HepG2 (cell line): ENCODE measurements around the gene SNRNP35. TPM values are rescaled to one million over a fixed set of nuclear protein-coding genes. Genes with fewer than 3 reads are reported as not detected.
A peak's percentile ranks its signal among the peaks of the same experiment; 100 is the strongest.

Experiments used
- AKAP8 ChIP-seq: sonication (generic); formaldehyde crosslinking; IDR thresholded peaks from 2 replicates; pipeline ENCODE4 v1.5.1; 2020; ENCODE audit warnings: mild to moderate bottlenecking, missing genetic modification reagents
- DPF2 ChIP-seq: sonication (generic); formaldehyde crosslinking; IDR thresholded peaks from 2 replicates; pipeline ENCODE4 v1.4.0; 2020; ENCODE audit warnings: mild to moderate bottlenecking, low read depth, missing genetic modification reagents, borderline replicate concordance
- HHEX ChIP-seq: IDR thresholded peaks from 2 replicates; pipeline ENCODE4 v1.6.1; 2016; ENCODE audit warnings: control low read depth
- JUNB ChIP-seq: sonication (generic); formaldehyde crosslinking; IDR thresholded peaks from 2 replicates; pipeline ENCODE4 v1.8.0; 2022; ENCODE audit warnings: missing genetic modification reagents, mild to moderate bottlenecking, borderline replicate concordance
- MIXL1 ChIP-seq: IDR thresholded peaks from 2 replicates; pipeline ENCODE4 v1.6.1; 2016
- NONO ChIP-seq, 2 experiments: fragments of 450-650 bp in 1 of 2; sonication (generic) in 1 of 2; formaldehyde crosslinking in 1 of 2; IDR thresholded peaks in 1 of 2; conservative IDR thresholded peaks in 1 of 2; 2 replicates each; pipeline versions ENCODE4 v1.6.1 to v1.8.0; 2017 to 2022; ENCODE audit warnings: mild to moderate bottlenecking in 1 of 2, missing genetic modification reagents in 1 of 2, moderate library complexity in 1 of 2
- SOX6 ChIP-seq, 2 experiments: fragments of 450-650 bp in 1 of 2; sonication (generic) in 1 of 2; formaldehyde crosslinking in 1 of 2; IDR thresholded peaks; 2 replicates each; pipeline versions ENCODE4 v1.4.0 to v1.6.1; 2017 to 2020; ENCODE audit warnings: antibody characterized with exemption in 1 of 2, mild to moderate bottlenecking in 1 of 2, missing genetic modification reagents in 1 of 2
- ZNF34 ChIP-seq: sonication (generic); formaldehyde crosslinking; IDR thresholded peaks from 2 replicates; pipeline ENCODE4 v1.4.0; 2020; ENCODE audit warnings: mild to moderate bottlenecking, missing genetic modification reagents, borderline replicate concordance
- ZNF652 ChIP-seq: IDR thresholded peaks from 2 replicates; pipeline ENCODE4 v1.6.1; 2016; ENCODE audit warnings: low read depth, borderline replicate concordance
- ZSCAN25 ChIP-seq: sonication (generic); formaldehyde crosslinking; IDR thresholded peaks from 2 replicates; pipeline ENCODE4 v1.8.0; 2022; ENCODE audit warnings: mild to moderate bottlenecking, missing genetic modification reagents
- polyA plus RNA-seq, 8 experiments: library from polyadenylated mRNA; depleted of rRNA in 3 of 8; stranded (reverse) in 7 of 8; unstranded in 1 of 8; fragments of >200 nt; fragmentation: Illumina TruSeq in 4 of 8; extraction: Trizol in 4 of 8; gene quantifications; 2 replicates each; pipeline versions ENCODE4 v1.2.1 to v1.2.3, GENCODE V29; 2011 to 2016; ENCODE audit warnings: low read depth in 4 of 8, missing spikeins in 1 of 8, mixed read lengths in 1 of 8; ENCODE audit not compliant: insufficient read depth in 1 of 8
- total RNA-seq, 5 experiments: library from RNA; depleted of rRNA; stranded (reverse); fragments of >200 nt; fragmentation: Illumina TruSeq; extraction: Trizol; gene quantifications; 2 replicates each; pipeline ENCODE4 v1.2.3, GENCODE V29; 2016; ENCODE audit warnings: low read depth in 1 of 5
- TF ChIP-seq, protein P1 (sequence below), 2 experiments: sonication (generic) in 1 of 2; formaldehyde crosslinking in 1 of 2; IDR thresholded peaks; 2 replicates each; pipeline versions ENCODE4 v1.6.1 to v1.9.0; 2014 to 2022; ENCODE audit warnings: antibody characterized with exemption in 1 of 2, borderline replicate concordance in 1 of 2, inconsistent platforms in 1 of 2, low read depth in 1 of 2, missing genetic modification reagents in 1 of 2
- TF ChIP-seq, protein P2 (sequence below): sonication (generic); formaldehyde crosslinking; IDR thresholded peaks from 2 replicates; pipeline ENCODE4 v1.5.0; 2020; ENCODE audit warnings: mild to moderate bottlenecking, low read depth, missing genetic modification reagents, borderline replicate concordance
- TF ChIP-seq, protein P3 (sequence below): sonication (generic); formaldehyde crosslinking; IDR thresholded peaks from 2 replicates; pipeline ENCODE4 v1.8.0; 2022; ENCODE audit warnings: missing genetic modification reagents, low read depth, mild to moderate bottlenecking, borderline replicate concordance
- TF ChIP-seq, protein P4 (sequence below): sonication (generic); formaldehyde crosslinking; IDR thresholded peaks from 2 replicates; pipeline ENCODE4 v1.4.0; 2020; ENCODE audit warnings: missing genetic modification reagents

Gene SNRNP35
- total and polyA plus RNA-seq, 2 of the 13 experiments (the other 11 are each of a cell fraction or from before 2014, with no cell fraction given) = 11.3 to 22.6 TPM

GRCh38 chr12:123472438-123472849 lies 14.5 kb downstream of the SNRNP35 start (continued):
- TF ChIP-seq, protein P1, sequence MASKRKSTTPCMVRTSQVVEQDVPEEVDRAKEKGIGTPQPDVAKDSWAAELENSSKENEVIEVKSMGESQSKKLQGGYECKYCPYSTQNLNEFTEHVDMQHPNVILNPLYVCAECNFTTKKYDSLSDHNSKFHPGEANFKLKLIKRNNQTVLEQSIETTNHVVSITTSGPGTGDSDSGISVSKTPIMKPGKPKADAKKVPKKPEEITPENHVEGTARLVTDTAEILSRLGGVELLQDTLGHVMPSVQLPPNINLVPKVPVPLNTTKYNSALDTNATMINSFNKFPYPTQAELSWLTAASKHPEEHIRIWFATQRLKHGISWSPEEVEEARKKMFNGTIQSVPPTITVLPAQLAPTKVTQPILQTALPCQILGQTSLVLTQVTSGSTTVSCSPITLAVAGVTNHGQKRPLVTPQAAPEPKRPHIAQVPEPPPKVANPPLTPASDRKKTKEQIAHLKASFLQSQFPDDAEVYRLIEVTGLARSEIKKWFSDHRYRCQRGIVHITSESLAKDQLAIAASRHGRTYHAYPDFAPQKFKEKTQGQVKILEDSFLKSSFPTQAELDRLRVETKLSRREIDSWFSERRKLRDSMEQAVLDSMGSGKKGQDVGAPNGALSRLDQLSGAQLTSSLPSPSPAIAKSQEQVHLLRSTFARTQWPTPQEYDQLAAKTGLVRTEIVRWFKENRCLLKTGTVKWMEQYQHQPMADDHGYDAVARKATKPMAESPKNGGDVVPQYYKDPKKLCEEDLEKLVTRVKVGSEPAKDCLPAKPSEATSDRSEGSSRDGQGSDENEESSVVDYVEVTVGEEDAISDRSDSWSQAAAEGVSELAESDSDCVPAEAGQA (IDR thresholded peaks at IDR 0.05; ENCODE audit: low read depth) = 0 out of 2 replicates have a peak, but pooled peaks have one; percentile 34
- TF ChIP-seq, protein P1 (CRISPR knock-in tag; IDR thresholded peaks at IDR 0.05; ENCODE audit: borderline replicate concordance) = 0 out of 2 replicates have a peak, but pooled peaks have one; percentile 43
- 0 out of 2 replicates have a peak, but pooled peaks have one; percentile 17 for TF ChIP-seq ZSCAN25 (CRISPR knock-in tag)
- TF ChIP-seq AKAP8 (CRISPR knock-in tag) = peak; percentile 88
- peak; percentile 37; the same call in 1 of the 2 replicates for TF ChIP-seq HHEX (CRISPR knock-in tag)
- TF ChIP-seq ZNF652 (CRISPR knock-in tag) = peak; percentile 55; the same call in 1 of the 2 replicates
- TF ChIP-seq ZNF34 (CRISPR knock-in tag) = no peak
- TF ChIP-seq DPF2 = peak; percentile 73; the same call in 1 of the 2 replicates
- no peak for TF ChIP-seq SOX6 (IDR thresholded peaks at IDR 0.05)
- TF ChIP-seq SOX6 (CRISPR knock-in tag; IDR thresholded peaks at IDR 0.05) = peak; percentile 86
- no peak for TF ChIP-seq NONO (IDR thresholded peaks at IDR 0.05)
- peak; percentile 84 for TF ChIP-seq NONO (CRISPR knock-in tag; conservative IDR thresholded peaks at IDR 0.05)
- TF ChIP-seq, protein P2, sequence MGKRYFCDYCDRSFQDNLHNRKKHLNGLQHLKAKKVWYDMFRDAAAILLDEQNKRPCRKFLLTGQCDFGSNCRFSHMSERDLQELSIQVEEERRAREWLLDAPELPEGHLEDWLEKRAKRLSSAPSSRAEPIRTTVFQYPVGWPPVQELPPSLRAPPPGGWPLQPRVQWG (CRISPR knock-in tag) = no peak
- TF ChIP-seq, protein P3, sequence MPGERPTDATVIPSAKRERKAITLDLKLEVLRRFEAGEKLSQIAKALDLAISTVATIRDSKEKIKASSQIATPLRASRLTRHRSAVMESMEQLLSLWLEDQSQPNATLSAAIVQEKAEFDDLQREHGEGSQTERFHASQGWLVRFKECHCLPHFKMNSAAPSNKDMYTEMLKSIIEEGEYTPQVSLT (CRISPR knock-in tag) = no peak
- TF ChIP-seq MIXL1 (CRISPR knock-in tag) = peak; percentile 71; the same call in 1 of the 2 replicates
- TF ChIP-seq, protein P4, sequence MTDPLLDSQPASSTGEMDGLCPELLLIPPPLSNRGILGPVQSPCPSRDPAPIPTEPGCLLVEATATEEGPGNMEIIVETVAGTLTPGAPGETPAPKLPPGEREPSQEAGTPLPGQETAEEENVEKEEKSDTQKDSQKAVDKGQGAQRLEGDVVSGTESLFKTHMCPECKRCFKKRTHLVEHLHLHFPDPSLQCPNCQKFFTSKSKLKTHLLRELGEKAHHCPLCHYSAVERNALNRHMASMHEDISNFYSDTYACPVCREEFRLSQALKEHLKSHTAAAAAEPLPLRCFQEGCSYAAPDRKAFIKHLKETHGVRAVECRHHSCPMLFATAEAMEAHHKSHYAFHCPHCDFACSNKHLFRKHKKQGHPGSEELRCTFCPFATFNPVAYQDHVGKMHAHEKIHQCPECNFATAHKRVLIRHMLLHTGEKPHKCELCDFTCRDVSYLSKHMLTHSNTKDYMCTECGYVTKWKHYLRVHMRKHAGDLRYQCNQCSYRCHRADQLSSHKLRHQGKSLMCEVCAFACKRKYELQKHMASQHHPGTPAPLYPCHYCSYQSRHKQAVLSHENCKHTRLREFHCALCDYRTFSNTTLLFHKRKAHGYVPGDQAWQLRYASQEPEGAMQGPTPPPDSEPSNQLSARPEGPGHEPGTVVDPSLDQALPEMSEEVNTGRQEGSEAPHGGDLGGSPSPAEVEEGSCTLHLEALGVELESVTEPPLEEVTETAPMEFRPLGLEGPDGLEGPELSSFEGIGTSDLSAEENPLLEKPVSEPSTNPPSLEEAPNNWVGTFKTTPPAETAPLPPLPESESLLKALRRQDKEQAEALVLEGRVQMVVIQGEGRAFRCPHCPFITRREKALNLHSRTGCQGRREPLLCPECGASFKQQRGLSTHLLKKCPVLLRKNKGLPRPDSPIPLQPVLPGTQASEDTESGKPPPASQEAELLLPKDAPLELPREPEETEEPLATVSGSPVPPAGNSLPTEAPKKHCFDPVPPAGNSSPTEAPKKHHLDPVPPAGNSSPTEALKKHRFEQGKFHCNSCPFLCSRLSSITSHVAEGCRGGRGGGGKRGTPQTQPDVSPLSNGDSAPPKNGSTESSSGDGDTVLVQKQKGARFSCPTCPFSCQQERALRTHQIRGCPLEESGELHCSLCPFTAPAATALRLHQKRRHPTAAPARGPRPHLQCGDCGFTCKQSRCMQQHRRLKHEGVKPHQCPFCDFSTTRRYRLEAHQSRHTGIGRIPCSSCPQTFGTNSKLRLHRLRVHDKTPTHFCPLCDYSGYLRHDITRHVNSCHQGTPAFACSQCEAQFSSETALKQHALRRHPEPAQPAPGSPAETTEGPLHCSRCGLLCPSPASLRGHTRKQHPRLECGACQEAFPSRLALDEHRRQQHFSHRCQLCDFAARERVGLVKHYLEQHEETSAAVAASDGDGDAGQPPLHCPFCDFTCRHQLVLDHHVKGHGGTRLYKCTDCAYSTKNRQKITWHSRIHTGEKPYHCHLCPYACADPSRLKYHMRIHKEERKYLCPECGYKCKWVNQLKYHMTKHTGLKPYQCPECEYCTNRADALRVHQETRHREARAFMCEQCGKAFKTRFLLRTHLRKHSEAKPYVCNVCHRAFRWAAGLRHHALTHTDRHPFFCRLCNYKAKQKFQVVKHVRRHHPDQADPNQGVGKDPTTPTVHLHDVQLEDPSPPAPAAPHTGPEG (CRISPR knock-in tag) = peak; percentile 52; the same call in 1 of the 2 replicates
- 0 out of 2 replicates have a peak, but pooled peaks have one; percentile 49 for TF ChIP-seq JUNB (CRISPR knock-in tag)
